ENCODE data around the gene TMEM87A. TPM values are rescaled to one million over a fixed set of nuclear protein-coding genes. Genes with fewer than 3 reads are reported as not detected.
"Not testable (repeated sequence)": the region's sequence is repeated elsewhere in the genome, so short reads cannot be mapped to it uniquely, and the experiment has no call there.

Gene TMEM87A
- total RNA-seq, 2 donors from 2014 or later = 17.0 to 25.4 TPM

GRCh38 chr15:42306681-42307080 lies 33.4 kb upstream of the TMEM87A start:
- H3K27me3 ChIP-seq = no peaks in the 10 kb centered on the region
- no peak for TF ChIP-seq CTCF (IDR thresholded peaks at IDR 0.05)
- no peak overlapping the region for H3K4me3 ChIP-seq
- peaks cover 32% of the 10 kb centered on the region for H3K36me3 ChIP-seq
- H3K9me3 ChIP-seq = no peaks in the 10 kb centered on the region
- no peak overlapping the region for H3K27ac ChIP-seq
- H3K4me1 ChIP-seq = no peaks in the 10 kb centered on the region
- DNase-seq (ENCODE audit: low spot score) = no peak

GRCh38 chr15:42301004-42301403 lies 27.8 kb upstream of the TMEM87A start:
- H3K27ac ChIP-seq; DNase-seq (ENCODE audit: low spot score); H3K4me1 ChIP-seq; H3K36me3 ChIP-seq; H3K27me3 ChIP-seq; H3K9me3 ChIP-seq; H3K4me3 ChIP-seq: not testable (repeated sequence)

- Histone ChIP-seq H3K27me3 (no peaks in the 10 kb centered on the region), H3K36me3 (peaks cover 16% of the 10 kb centered on the region), H3K27ac (no peak overlapping the region), H3K4me3 (no peak overlapping the region), H3K4me1 (no peaks in the 10 kb centered on the region), H3K9me3 (no peaks in the 10 kb centered on the region)
- DNase-seq (ENCODE audit: low spot score) = no peak
- no peak for TF ChIP-seq CTCF (IDR thresholded peaks at IDR 0.05)
Observed at GRCh38 chr15:42289166-42289565, 15.9 kb upstream of the TMEM87A start.

- DNase-seq (ENCODE audit: low spot score) = no peak
- H3K4me3 ChIP-seq = no peak overlapping the region
- no peak for TF ChIP-seq CTCF (IDR thresholded peaks at IDR 0.05)
- H3K36me3 ChIP-seq = peaks cover 23% of the 10 kb centered on the region
- H3K4me1 ChIP-seq = no peaks in the 10 kb centered on the region
- no peak overlapping the region for H3K27ac ChIP-seq
- H3K9me3 ChIP-seq = no peaks in the 10 kb centered on the region
- no peaks in the 10 kb centered on the region for H3K27me3 ChIP-seq
Observed at GRCh38 chr15:42287931-42288330, 14.7 kb upstream of the TMEM87A start.

GRCh38 chr15:42286445-42287029 lies 13.3 kb upstream of the TMEM87A start:
- H3K4me1 ChIP-seq = no peaks in the 10 kb centered on the region
- no peak overlapping the region for H3K27ac ChIP-seq
- H3K9me3 ChIP-seq = no peaks in the 10 kb centered on the region
- DNase-seq (ENCODE audit: low spot score) = no peak
- H3K27me3 ChIP-seq = no peaks in the 10 kb centered on the region
- no peak overlapping the region for H3K4me3 ChIP-seq
- no peak for TF ChIP-seq CTCF (IDR thresholded peaks at IDR 0.05)
- peaks cover 21% of the 10 kb centered on the region for H3K36me3 ChIP-seq

GRCh38 chr15:42285034-42285433 lies 11.8 kb upstream of the TMEM87A start:
- Histone ChIP-seq H3K9me3 (no peaks in the 10 kb centered on the region), H3K36me3 (peaks cover 30% of the 10 kb centered on the region), H3K4me1 (no peaks in the 10 kb centered on the region), H3K27me3 (no peaks in the 10 kb centered on the region), H3K27ac (no peak overlapping the region), H3K4me3 (no peak overlapping the region)
- DNase-seq (ENCODE audit: low spot score) = no peak
- TF ChIP-seq CTCF (IDR thresholded peaks at IDR 0.05) = no peak
